Activated naive CD4-positive, alpha-beta T cell treated with anti-CD3 and anti-CD28 coated beads, Interleukin-2, amount 10 ng/mL, durations not matched to agents 7 days and 5 days (primary cell): ENCODE measurements around the gene RAB7B.
"Not testable (repeated sequence)": the region's sequence is repeated elsewhere in the genome, so short reads cannot be mapped to it uniquely, and the experiment has no call there.

Experiments used
- CTCF ChIA-PET: fragments of 350-600 bp; sonication (Branson Sonifier 250); formaldehyde crosslinking; loops from one replicate; lab custom pipeline; 2021; ENCODE audit warnings: antibody characterized with exemption; lab: Charles Lee
- DNase-seq: peaks from one replicate; pipeline ENCODE4 v3.0.0-alpha.2; 2020
- H3K27ac Mint-ChIP-seq: one replicate; pipeline ENCODE4 v1.8.0; 2021; ENCODE audit warnings: mild to moderate bottlenecking, moderate library complexity, mixed read lengths
- H3K27me3 Mint-ChIP-seq: one replicate; pipeline ENCODE4 v1.8.0; 2021; ENCODE audit warnings: mild to moderate bottlenecking, mixed read lengths
- H3K36me3 Mint-ChIP-seq: one replicate; pipeline ENCODE4 v1.8.0; 2021; ENCODE audit warnings: mixed read lengths
- H3K4me1 Mint-ChIP-seq: one replicate; pipeline ENCODE4 v1.8.0; 2021; ENCODE audit warnings: mixed read lengths
- H3K4me3 Mint-ChIP-seq: one replicate; pipeline ENCODE4 v1.8.0; 2021; ENCODE audit warnings: mild to moderate bottlenecking, moderate library complexity, mixed read lengths
- H3K9me3 Mint-ChIP-seq: one replicate; pipeline ENCODE4 v1.8.0; 2021; ENCODE audit warnings: mixed read lengths

RAB7B gene

GRCh38 chr1:205998457-205999241 lies 4.5 kb downstream of the RAB7B start:
- CTCF ChIA-PET: interaction anchor here (0.6 to 1.9 kb wide), 2 partner anchors 12 to 210 kb away, joined by 3 to 10 read pairs; no protein-coding TSS in a partner anchor
- Mint-ChIP-seq H3K27ac (no peak overlapping the region), H3K4me3 (no peak overlapping the region), H3K4me1 (no peaks in the 10 kb centered on the region), H3K9me3 (no peaks in the 10 kb centered on the region), H3K36me3 (no peaks in the 10 kb centered on the region), H3K27me3 (peaks cover 29% of the 10 kb centered on the region)
- peak; percentile 16 for DNase-seq

DNA sequence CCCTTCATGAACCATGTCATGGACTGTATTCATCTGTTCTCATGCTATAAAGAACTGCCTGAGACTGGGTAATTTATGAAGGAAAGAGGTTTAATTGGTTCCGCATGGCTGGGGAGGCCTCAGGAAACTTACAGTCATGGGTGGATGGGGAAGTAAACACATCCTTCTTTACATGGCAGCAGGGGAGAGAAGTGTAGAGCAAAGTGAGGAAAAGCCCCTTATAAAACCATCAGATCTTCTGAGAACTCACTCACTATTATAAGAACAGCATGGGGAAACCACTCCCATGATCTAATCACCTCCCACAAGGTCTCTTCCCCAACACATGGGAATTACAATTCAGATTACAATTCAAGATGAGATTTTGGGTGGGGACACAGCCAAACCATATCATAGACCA lies 6.6 kb downstream of the RAB7B start:
- H3K36me3 Mint-ChIP-seq, H3K27ac Mint-ChIP-seq, DNase-seq, H3K4me3 Mint-ChIP-seq, H3K9me3 Mint-ChIP-seq, H3K4me1 Mint-ChIP-seq: not testable (repeated sequence)
- peaks cover 23% of the 10 kb centered on the region for H3K27me3 Mint-ChIP-seq
- CTCF ChIA-PET: interaction anchor here (0.8 to 3.1 kb wide), 2 partner anchors 10 to 19 kb away, joined by 3 to 11 read pairs; no protein-coding TSS in a partner anchor

- Mint-ChIP-seq H3K27me3 (peaks cover 35% of the 10 kb centered on the region), H3K4me1 (no peaks in the 10 kb centered on the region), H3K36me3 (no peaks in the 10 kb centered on the region), H3K9me3 (no peaks in the 10 kb centered on the region), H3K27ac (no peak overlapping the region), H3K4me3 (no peak overlapping the region)
- DNase-seq: peak; percentile 19
- CTCF ChIA-PET: interaction anchor here (1.8 to 3.1 kb wide), 3 partner anchors 17 to 75 kb away, joined by 5 to 11 read pairs (median 6); no protein-coding TSS in a partner anchor
Measured at GRCh38 chr1:205994346-205994745, 8.8 kb downstream of the RAB7B start.

DNA sequence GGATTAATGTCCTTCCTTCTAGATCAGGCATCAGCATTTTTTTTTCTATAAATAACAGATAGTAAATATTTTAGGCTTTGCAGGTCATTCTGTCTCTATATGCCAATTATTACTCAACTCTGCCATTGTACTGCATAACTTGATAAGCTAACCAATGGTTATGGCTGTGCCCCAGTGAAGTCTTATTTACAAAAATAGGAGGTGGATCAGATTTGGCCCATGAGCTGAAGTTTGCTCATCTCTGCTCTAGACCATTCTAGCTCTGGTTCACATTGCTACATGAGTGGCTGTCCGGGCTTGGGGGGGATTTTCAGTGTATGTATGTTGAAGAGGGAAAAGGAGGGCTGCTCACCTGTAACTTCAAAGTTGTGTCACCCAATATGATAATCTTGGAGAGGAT lies 10.1 kb downstream of the RAB7B start:
- no peak overlapping the region for H3K4me3 Mint-ChIP-seq
- peaks cover 35% of the 10 kb centered on the region for H3K27me3 Mint-ChIP-seq
- H3K36me3 Mint-ChIP-seq: no peaks in the 10 kb centered on the region
- no peaks in the 10 kb centered on the region for H3K9me3 Mint-ChIP-seq
- H3K4me1 Mint-ChIP-seq: no peaks in the 10 kb centered on the region
- CTCF ChIA-PET: interaction anchor here (1.0 to 1.9 kb wide), 3 partner anchors 9 to 73 kb away, joined by 3 to 6 read pairs (median 5); no protein-coding TSS in a partner anchor
- H3K27ac Mint-ChIP-seq: no peak overlapping the region
- DNase-seq: peak; percentile 7

- Mint-ChIP-seq H3K4me3 (no peak overlapping the region), H3K36me3 (no peaks in the 10 kb centered on the region), H3K27ac (no peak overlapping the region), H3K27me3 (peaks cover 35% of the 10 kb centered on the region), H3K9me3 (no peaks in the 10 kb centered on the region), H3K4me1 (no peaks in the 10 kb centered on the region)
- CTCF ChIA-PET: interaction anchor here (1.0 to 1.9 kb wide), 4 partner anchors 8 to 73 kb away, joined by 3 to 6 read pairs (median 4); no protein-coding TSS in a partner anchor
- peak; percentile 10 for DNase-seq
Measured at GRCh38 chr1:205992218-205992882, 10.8 kb downstream of the RAB7B start.

GRCh38 chr1:205991237-205991636 lies 12.0 kb downstream of the RAB7B start:
- CTCF ChIA-PET: interaction anchor here (1.5 kb wide), 1 partner anchor 14 kb away, joined by 4 read pairs; no protein-coding TSS in a partner anchor
- Mint-ChIP-seq H3K36me3 (no peaks in the 10 kb centered on the region), H3K27me3 (peaks cover 27% of the 10 kb centered on the region), H3K4me1 (no peaks in the 10 kb centered on the region), H3K4me3 (no peak overlapping the region), H3K9me3 (no peaks in the 10 kb centered on the region), H3K27ac (no peak overlapping the region)
- DNase-seq: no peak

DNA sequence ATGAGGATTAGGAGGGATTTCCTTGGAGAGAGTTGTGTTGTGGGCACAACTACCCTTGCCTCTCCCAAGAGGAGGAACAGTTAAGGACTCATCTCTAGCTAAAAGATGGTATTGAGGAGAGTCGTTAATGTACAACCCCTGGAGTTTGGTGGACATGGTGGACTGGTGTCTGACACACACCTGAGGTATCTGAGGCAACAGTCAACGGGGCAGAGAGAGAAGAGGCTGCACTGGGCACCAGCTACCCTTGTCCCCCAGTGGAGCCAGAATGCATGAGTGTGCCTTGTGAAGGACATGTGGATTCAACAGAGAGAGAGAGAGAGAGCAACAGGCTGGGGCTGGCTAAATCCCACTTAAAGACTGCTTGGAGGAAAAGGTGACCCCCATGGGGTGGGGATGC lies 13.0 kb downstream of the RAB7B start:
- Mint-ChIP-seq H3K4me1 (no peaks in the 10 kb centered on the region), H3K27ac (no peak overlapping the region), H3K4me3 (no peak overlapping the region), H3K36me3 (no peaks in the 10 kb centered on the region), H3K27me3 (peaks cover 26% of the 10 kb centered on the region), H3K9me3 (no peaks in the 10 kb centered on the region)
- CTCF ChIA-PET: interaction anchor here (1.0 to 1.1 kb wide), 2 partner anchors 10 to 13 kb away, joined by 4 read pairs; no protein-coding TSS in a partner anchor
- no peak for DNase-seq

DNA sequence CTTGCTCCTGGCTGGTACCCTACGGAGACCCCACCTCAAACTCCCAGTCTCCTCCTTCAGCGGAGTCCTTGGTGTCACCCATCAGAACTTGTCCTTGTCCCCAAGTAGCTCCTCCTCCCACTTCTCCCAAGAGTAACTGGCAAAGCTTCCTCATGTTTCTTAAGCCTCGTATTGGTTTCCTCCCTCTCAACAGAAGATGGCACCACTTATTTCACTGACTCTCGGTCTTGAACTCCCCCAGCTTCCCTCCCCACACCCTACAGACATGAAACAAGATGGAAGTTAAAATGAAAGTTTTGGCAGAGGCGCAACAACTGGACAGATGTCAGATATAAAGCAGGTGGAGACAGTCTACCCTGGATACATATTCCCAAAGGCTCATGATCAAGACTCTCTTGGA lies 13.4 kb downstream of the RAB7B start:
- no peak for DNase-seq
- Mint-ChIP-seq H3K36me3 (no peaks in the 10 kb centered on the region), H3K27me3 (peaks cover 26% of the 10 kb centered on the region), H3K9me3 (no peaks in the 10 kb centered on the region), H3K4me3 (no peak overlapping the region), H3K27ac (no peak overlapping the region), H3K4me1 (no peaks in the 10 kb centered on the region)
- CTCF ChIA-PET: interaction anchor here (1.0 to 1.1 kb wide), 2 partner anchors 9 to 13 kb away, joined by 4 read pairs; no protein-coding TSS in a partner anchor

DNA sequence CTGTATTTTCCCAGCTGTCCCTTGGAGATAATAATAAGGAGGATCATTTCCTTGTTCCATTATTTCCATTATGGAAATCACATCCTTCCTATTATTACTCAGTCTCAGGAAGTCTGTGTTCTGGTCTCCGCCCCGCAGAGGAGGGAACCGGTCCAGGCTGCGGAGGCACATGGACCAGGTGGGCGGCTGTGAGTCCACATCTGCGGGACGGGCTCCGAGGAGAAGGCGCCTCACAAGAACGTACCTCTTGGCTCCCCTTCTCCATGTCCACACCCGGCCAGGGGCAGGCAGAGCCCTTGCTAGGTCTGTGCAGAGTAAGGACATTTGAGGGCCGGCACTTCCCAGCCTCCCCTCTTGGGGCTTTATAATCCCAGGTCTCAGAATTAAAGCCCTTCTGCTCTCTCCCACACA lies 14.6 kb downstream of the RAB7B start:
- Mint-ChIP-seq H3K4me3 (no peak overlapping the region), H3K27ac (no peak overlapping the region), H3K4me1 (no peaks in the 10 kb centered on the region), H3K9me3 (no peaks in the 10 kb centered on the region), H3K27me3 (peaks cover 19% of the 10 kb centered on the region), H3K36me3 (no peaks in the 10 kb centered on the region)
- DNase-seq: no peak
- CTCF ChIA-PET: interaction anchor here (0.6 to 0.8 kb wide), 2 partner anchors 12 to 522 kb away, joined by 3 read pairs; no protein-coding TSS in a partner anchor

GRCh38 chr1:205986861-205987260 lies 16.3 kb downstream of the RAB7B start:
- no peak for DNase-seq
- Mint-ChIP-seq H3K27me3 (peaks cover 19% of the 10 kb centered on the region), H3K27ac (no peak overlapping the region), H3K9me3 (no peaks in the 10 kb centered on the region), H3K4me3 (no peak overlapping the region), H3K36me3 (no peaks in the 10 kb centered on the region), H3K4me1 (no peaks in the 10 kb centered on the region)
- CTCF ChIA-PET: interaction anchor here (0.8 to 5.8 kb wide), 6 partner anchors 10 to 122 kb away, joined by 3 to 89 read pairs (median 8); no protein-coding TSS in a partner anchor

DNA sequence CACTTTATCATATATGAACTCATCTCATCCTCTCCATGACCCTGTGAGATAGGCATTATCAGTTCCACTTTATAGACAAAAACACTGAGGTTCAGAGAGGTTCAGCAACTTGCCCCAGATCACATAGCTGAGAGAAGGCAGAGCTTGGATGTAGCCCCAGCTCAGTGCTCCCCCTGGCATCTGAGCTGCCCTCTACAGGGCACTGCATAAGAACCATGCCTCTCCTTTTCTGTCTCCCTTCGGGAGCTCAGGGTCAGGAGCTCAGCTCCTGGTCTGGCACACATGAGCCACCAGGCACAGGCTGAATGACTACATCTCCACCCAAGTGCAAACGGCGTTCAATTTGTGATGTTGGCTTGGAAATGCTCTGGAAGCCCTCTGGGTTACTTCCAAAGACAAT lies 16.9 kb downstream of the RAB7B start:
- H3K9me3 Mint-ChIP-seq: no peaks in the 10 kb centered on the region
- CTCF ChIA-PET: interaction anchor here (0.8 to 5.8 kb wide), 9 partner anchors 9 to 122 kb away, joined by 3 to 89 read pairs (median 7); partner anchors contain the start of gene RAB7B
- no peaks in the 10 kb centered on the region for H3K4me1 Mint-ChIP-seq
- no peak for DNase-seq
- H3K27me3 Mint-ChIP-seq: peaks cover 19% of the 10 kb centered on the region
- no peaks in the 10 kb centered on the region for H3K36me3 Mint-ChIP-seq
- no peak overlapping the region for H3K4me3 Mint-ChIP-seq
- H3K27ac Mint-ChIP-seq: no peak overlapping the region

DNA sequence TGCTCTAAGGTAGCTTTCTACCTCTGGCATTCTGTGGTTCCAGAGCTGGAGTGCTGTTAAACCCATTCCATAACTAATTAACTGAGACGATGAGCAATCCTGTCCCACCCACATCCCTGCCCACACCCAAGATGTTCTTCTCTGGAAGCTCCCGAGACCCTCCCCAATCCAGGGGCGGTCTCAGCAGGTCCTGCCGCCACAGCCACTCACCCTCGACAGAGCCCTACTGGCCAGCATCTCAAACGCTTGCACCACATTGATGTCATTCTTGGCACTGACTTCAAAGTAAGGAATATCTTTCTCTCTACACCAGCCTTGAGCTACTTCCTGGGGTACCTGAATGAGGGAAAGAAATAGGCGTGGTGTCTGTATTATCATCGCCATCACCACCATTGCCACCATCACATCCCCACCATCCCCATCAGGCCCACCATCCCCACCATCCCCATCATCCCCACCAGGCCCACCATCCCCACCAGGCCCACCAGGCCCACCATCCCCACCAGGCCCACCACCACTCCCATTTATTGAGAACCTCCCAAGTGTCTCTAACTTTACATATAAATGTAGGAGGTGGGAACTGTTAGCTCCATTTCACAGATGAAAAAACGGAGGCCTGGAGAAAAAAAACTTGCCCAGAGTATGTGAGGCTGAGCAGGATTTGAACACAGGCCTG lies 17.7 kb downstream of the RAB7B start:
- Mint-ChIP-seq H3K4me1 (no peaks in the 10 kb centered on the region), H3K9me3 (no peaks in the 10 kb centered on the region), H3K27me3 (peaks cover 13% of the 10 kb centered on the region), H3K4me3 (no peak overlapping the region), H3K27ac (no peak overlapping the region), H3K36me3 (no peaks in the 10 kb centered on the region)
- DNase-seq: no peak
- CTCF ChIA-PET: interaction anchor here (0.7 to 5.8 kb wide), 12 partner anchors 8 to 194 kb away, joined by 3 to 89 read pairs (median 5); partner anchors contain the start of gene RAB7B

DNA sequence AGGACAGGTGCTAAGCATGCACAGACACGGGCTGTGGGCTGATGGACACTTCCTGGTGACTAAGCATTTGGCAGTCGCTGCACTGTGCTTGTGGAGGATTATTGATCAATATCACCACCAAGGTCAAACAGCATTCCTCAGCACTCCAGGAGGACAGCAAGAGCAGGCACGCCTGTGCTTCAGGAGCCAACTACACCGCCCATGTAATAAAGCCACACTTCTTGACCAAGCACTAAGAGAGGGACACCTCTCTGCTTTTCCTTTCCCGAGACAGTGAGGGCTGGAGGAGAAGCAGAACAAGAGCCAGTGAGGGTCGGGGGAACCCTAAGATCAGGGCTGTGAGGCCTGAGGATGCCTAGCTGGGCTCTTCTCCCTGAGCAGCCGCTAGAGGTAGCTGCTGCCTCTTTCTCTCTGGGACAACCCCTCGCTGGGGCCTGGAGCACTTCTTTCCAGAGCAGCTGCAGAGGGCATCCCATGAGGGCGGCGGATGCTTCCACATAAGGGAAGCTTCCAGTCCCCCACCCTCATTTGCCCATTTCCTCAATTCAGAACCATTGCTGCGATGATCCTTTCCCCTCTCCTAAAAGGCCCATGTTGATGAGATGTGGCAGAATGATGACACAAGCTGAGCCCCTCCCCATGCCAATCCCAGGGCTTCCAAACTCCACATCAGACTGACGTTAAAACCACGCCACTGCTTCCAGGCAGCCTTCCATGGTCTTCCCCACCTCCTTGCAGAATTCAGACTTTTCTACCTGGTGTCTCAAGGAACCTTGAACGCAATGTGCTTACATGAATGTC lies 19.1 kb downstream of the RAB7B start:
- peaks cover 2% of the 10 kb centered on the region for H3K27me3 Mint-ChIP-seq
- CTCF ChIA-PET: interaction anchor here (1.1 to 8.9 kb wide), 9 partner anchors 9 to 193 kb away, joined by 3 to 219 read pairs (median 5); no protein-coding TSS in a partner anchor
- H3K4me3 Mint-ChIP-seq: no peak overlapping the region
- no peaks in the 10 kb centered on the region for H3K9me3 Mint-ChIP-seq
- H3K4me1 Mint-ChIP-seq: no peaks in the 10 kb centered on the region
- DNase-seq: peak; percentile 47
- H3K27ac Mint-ChIP-seq: no peak overlapping the region
- H3K36me3 Mint-ChIP-seq: no peaks in the 10 kb centered on the region
